HG02884 (cell line): ENCODE data around the gene RPL13.
"Not testable (repeated sequence)": the region's sequence is repeated elsewhere in the genome, so short reads cannot be mapped to it uniquely, and the experiment has no call there.

ENCODE experiments used
- ATAC-seq: cut with Tn5 transposase; IDR thresholded peaks from one replicate; pipeline ENCODE4 v1.9.1; 2021; ENCODE audit warnings: mild to moderate bottlenecking, moderate library complexity; ENCODE audit not compliant: unreplicated experiment

Gene RPL13

GRCh38 chr16:89562939-89563338 is 2.5 kb downstream of the RPL13 start:
- ATAC-seq: no peak

GRCh38 chr16:89563639-89564392 is 3.3 kb downstream of the RPL13 start:
- ATAC-seq: no peak

GRCh38 chr16:89564476-89565255 is 4.2 kb downstream of the RPL13 start:
- no peak for ATAC-seq

- ATAC-seq: no peak
Measured at GRCh38 chr16:89565256-89565505, 4.7 kb downstream of the RPL13 start.

GRCh38 chr16:89565506-89566372 is 5.3 kb downstream of the RPL13 start:
- no peak for ATAC-seq

- ATAC-seq: no peak
Measured at GRCh38 chr16:89567656-89568594, 7.4 kb downstream of the RPL13 start.

GRCh38 chr16:89569506-89570341 is 9.2 kb downstream of the RPL13 start:
- ATAC-seq: no peak

- ATAC-seq: no peak
Measured at GRCh38 chr16:89570342-89570923, 10.0 kb downstream of the RPL13 start.

- ATAC-seq: not testable (repeated sequence)
Measured at GRCh38 chr16:89570983-89571598, 10.6 kb downstream of the RPL13 start.

GRCh38 chr16:89571636-89572035 is 11.2 kb downstream of the RPL13 start:
- no peak for ATAC-seq

GRCh38 chr16:89572073-89572484 is 11.6 kb downstream of the RPL13 start:
- ATAC-seq: no peak

GRCh38 chr16:89572485-89573205 is 12.2 kb downstream of the RPL13 start:
- ATAC-seq: no peak

- ATAC-seq: no peak
Measured at GRCh38 chr16:89573826-89574680, 13.6 kb downstream of the RPL13 start.

GRCh38 chr16:89574681-89575246 is 14.3 kb downstream of the RPL13 start:
- no peak for ATAC-seq

GRCh38 chr16:89575247-89576152 is 15.0 kb downstream of the RPL13 start, which contains the start of gene CPNE7:
CPNE7 (plus strand) TSS chr16:89575758; CDS start chr16:89575898, 140 bp downstream.
- ATAC-seq: no peak
